HUES64 (cell line): Measurements from ENCODE around the gene ZBTB45.

ENCODE experiments used
- H3K27ac ChIP-seq: 2 replicates; pipeline ENCODE4 v1.7.0; 2013; ENCODE audit warnings: low read depth, low read length, inconsistent platforms
- H3K27me3 ChIP-seq: 2 replicates; pipeline ENCODE4 v1.6.1; 2013; ENCODE audit warnings: mild to moderate bottlenecking, low read length; ENCODE audit not compliant: insufficient read depth
- H3K36me3 ChIP-seq: 2 replicates; pipeline ENCODE4 v1.6.1; 2013; ENCODE audit warnings: mild to moderate bottlenecking, low read length; ENCODE audit not compliant: insufficient read depth
- H3K4me1 ChIP-seq: 2 replicates; pipeline ENCODE4 v1.6.1; 2013; ENCODE audit warnings: mild to moderate bottlenecking, low read length, moderate library complexity; ENCODE audit not compliant: insufficient read depth
- H3K4me3 ChIP-seq: 2 replicates; pipeline ENCODE4 v1.5.1; 2013; ENCODE audit warnings: mild to moderate bottlenecking, low read length, moderate library complexity
- H3K9ac ChIP-seq: 2 replicates; pipeline ENCODE4 v1.6.1; 2013; ENCODE audit warnings: mild to moderate bottlenecking, low read depth, low read length
- H3K9me3 ChIP-seq: 2 replicates; pipeline ENCODE4 v1.6.1; 2013; ENCODE audit warnings: low read depth, low read length; ENCODE audit not compliant: insufficient read depth
- WGBS: fragments of 150-250, 120-280 bp; methylation state at CpG from one replicate; pipeline ENCODE4 v1.1.7; 2013; ENCODE audit warnings: missing lambda C conversion rate; 5-methylcytosine and 5-hydroxymethylcytosine counted together

Gene ZBTB45

DNA sequence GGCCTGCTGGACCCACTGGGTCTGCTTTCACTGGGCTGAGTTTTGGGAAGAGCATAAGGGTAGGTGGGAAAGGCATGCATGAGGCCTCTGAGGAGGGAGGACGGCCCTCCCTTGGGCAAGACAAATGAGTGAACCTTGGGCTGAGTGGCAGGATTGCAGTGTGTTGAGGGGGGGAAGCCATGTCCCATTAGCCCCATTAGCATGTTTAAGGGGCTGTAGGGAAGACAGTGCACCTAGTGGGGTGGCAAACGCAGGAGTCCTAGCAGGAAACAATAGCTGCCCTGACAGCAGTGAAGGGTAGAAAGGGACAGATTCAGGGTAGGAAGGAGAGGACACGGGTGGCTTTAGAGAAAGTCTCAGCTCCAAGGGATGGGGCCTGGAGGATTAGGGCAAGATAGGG lies 3.1 kb upstream of the ZBTB45 start:
- Histone ChIP-seq H3K36me3 (no peaks in the 10 kb centered on the region), H3K4me3 (no peak overlapping the region), H3K9ac (no peak overlapping the region), H3K27ac (no peak overlapping the region; the same call in 1 of the 2 replicates), H3K9me3 (no peaks in the 10 kb centered on the region), H3K27me3 (no peaks in the 10 kb centered on the region), H3K4me1 (peaks cover 24% of the 10 kb centered on the region)
- WGBS = 53% methylated on average over 3 of the region's 3 CpGs

DNA sequence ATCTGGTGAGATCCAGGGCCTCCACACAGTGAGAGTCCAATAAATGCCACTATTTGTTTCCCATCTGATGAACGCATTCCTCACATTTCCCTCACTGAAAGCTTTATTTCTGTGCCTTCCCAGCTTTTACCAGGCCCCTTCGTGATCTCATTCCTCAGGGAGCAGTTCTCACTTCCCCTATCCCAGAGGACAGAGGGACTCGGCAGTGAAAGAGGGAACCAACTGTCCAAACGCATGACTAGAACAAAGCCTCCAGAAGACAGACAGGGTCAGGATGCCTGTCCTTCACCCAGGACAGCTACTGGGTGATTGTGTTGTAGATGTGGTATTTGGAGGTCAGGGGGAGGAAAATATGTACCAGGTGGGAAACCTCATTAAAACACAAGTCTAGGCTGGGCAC lies 2.0 kb upstream of the ZBTB45 start:
- no peak overlapping the region for H3K27ac ChIP-seq
- peaks cover 24% of the 10 kb centered on the region for H3K4me1 ChIP-seq
- no peak overlapping the region for H3K4me3 ChIP-seq
- no peaks in the 10 kb centered on the region for H3K27me3 ChIP-seq
- H3K9ac ChIP-seq = no peak overlapping the region
- H3K36me3 ChIP-seq = peaks cover 2% of the 10 kb centered on the region; the same call in 1 of the 2 replicates
- no peaks in the 10 kb centered on the region for H3K9me3 ChIP-seq
- WGBS = 93% methylated on average over 4 of the region's 4 CpGs

DNA sequence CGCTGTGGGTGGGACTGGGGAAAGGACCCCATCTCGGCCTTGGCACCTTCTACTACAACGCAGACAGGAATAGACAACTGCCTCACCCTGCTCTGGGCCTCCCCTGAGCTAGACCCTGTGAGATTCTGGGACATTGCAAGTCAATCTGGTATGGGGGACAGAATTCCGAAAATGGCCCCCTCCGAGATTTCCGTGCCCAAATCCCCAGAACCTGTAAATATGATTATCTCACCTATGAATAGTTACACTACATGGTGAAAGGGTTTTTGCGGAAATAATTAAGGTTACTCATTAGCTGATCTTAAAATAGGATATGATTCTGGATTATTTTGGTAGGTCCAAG lies 618 bp upstream of the ZBTB45 start:
- Histone ChIP-seq H3K27me3 (no peaks in the 10 kb centered on the region), H3K4me3 (peak overlapping the region; percentile 66)
- 25% methylated on average over 5 of the region's 7 CpGs for WGBS

DNA sequence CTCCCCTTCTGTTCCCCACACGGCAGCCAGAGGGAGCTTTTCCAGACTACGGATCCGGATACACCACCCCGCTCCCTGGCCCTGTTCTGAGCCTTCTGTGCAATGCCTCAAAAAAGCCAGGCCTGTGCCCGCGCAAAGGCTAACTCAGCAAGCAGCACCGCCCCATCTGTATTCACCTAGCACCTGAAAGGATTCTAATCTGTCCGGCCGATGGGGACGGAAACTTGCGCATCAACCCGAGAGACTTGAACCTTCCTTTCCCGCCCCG lies 589 bp downstream of the ZBTB45 start:
- H3K36me3 ChIP-seq = peaks cover 3% of the 10 kb centered on the region; the same call in 1 of the 2 replicates
- peak overlapping the region; percentile 98 for H3K9ac ChIP-seq
- H3K9me3 ChIP-seq = no peaks in the 10 kb centered on the region
- peak overlapping the region; percentile 66 for H3K4me3 ChIP-seq
- peak overlapping the region; percentile 99 for H3K27ac ChIP-seq
- peaks cover 22% of the 10 kb centered on the region for H3K4me1 ChIP-seq
- no peaks in the 10 kb centered on the region for H3K27me3 ChIP-seq
- WGBS = under 1% methylated on average over 14 of the region's 14 CpGs

More for the DNA sequence above, 618 bp upstream of the ZBTB45 start:
- peak overlapping the region; percentile 99 for H3K27ac ChIP-seq
- H3K4me1 ChIP-seq = peaks cover 22% of the 10 kb centered on the region
- no peaks in the 10 kb centered on the region for H3K9me3 ChIP-seq
- peaks cover 3% of the 10 kb centered on the region; the same call in 1 of the 2 replicates for H3K36me3 ChIP-seq
- H3K9ac ChIP-seq = peak overlapping the region; percentile 98

DNA sequence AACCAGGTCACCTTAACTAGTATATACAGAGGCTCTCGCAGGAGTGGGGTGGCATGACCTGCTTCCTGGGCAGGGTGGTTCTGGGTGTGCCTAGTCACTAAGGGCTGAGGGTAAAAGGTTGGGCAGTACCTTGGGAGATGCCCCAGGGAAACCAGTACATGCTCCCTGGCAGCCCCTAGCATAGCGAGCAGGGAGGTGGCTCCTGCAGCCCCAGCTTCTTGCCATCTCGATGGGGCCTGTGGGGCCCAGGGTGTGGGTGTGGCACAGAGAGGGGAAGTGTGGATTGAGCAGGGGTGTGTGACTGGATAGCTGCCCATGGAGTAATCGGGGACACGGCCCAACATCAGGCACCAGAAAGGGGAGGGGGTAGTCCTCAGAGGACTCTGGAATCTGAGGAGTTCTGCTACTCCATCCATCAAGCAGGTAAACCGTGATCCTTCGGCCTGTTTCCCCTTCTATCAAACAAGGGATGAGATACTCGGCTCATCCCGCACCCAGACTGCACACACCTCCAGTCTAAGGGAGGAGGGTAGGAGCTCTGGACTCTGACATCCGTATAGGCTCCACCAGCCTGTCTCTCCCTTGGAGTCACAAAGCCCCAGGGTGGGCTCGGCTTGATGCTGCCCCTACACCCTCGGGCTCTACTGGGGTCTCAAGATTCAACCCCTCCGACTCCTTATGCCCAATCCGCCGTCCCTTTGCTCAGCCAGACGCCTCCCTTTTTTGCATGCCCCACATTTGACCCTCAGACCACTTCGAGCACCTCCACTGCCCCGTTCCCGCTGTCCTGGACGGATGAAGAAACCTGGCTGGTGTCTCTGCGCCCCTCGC lies 1.1 kb downstream of the ZBTB45 start:
- peak overlapping the region; percentile 98 for H3K9ac ChIP-seq
- H3K4me1 ChIP-seq = peaks cover 22% of the 10 kb centered on the region
- 26% methylated on average over 20 of the region's 22 CpGs for WGBS
- H3K9me3 ChIP-seq = no peaks in the 10 kb centered on the region
- peak overlapping the region; percentile 99 for H3K27ac ChIP-seq
- H3K27me3 ChIP-seq = no peaks in the 10 kb centered on the region
- peaks cover 3% of the 10 kb centered on the region; the same call in 1 of the 2 replicates for H3K36me3 ChIP-seq
- H3K4me3 ChIP-seq = peak overlapping the region; percentile 66

DNA sequence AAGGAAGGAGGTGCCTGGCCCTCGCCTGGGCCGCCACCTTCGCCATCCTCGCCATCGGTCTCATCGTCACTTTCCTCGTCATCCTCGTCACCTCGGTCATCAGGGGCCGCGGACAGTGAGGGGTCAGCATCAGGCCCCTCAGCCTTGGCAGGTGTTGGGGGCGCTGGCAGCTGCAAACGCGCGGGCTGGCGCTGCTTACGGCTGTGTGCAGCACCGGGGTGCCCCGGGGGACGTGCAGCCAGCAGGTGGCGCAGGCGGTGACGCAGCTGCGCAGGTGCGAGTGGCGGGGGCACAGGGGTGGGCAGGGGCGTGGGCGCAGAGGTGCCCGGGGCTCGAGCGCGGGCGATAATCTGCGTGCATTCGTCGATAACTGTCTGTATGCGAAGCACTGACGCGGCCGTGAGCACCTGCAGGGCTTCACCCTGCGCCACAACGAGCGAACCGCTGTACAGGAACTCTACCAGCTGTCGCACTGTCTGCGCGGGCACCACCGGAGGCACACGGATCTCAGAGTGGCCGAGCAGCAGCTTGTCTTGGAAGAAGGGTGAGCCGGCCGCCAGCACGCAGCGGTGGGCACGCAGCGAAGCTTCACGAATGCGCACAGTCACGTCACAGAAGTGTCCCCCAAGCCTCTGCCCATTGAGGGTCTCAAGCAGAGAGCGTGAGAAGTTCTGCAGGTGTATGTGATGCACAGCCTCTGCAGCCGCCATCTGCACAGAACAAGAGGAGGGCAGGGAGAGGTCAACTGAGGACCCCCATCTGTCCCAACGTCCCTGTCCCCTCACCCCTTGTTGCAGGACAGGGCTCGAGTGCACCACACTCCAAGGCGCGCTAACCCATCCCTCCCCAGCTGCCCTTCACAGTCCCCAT lies 2.4 kb downstream of the ZBTB45 start:
- Histone ChIP-seq H3K27ac (no peak overlapping the region), H3K4me1 (peaks cover 16% of the 10 kb centered on the region)

DNA sequence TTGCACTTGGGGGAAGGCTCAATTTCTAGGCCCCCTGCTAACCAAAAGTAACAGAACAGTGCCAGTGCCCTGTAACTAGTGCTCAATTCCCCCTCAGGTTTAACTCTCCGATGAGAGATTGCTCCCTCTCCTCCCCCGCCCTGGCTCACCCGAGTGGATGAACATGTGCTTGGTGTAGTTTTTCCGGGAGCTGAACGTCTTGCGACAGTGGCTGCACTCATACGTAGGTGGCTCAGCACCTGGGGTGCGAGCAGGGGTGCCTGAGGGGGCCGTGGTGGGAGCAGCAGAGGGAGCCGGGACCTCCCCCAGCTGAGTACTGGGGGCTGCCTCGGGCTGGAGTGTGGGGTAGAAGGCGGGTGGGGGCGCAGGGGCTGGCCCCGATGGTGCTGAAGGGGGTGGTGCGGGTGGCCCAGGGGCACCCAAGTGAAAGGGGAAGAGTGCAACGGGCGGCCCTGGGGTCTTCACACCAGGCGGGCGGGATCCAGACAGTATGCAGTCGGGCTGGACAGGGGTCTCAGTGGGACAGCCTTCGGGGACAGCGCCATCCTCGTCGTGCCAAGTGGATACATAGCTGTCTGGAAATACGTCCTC lies 3.3 kb downstream of the ZBTB45 start:
- Histone ChIP-seq H3K36me3 (peaks cover 3% of the 10 kb centered on the region; the same call in 1 of the 2 replicates), H3K9me3 (no peaks in the 10 kb centered on the region), H3K27me3 (no peaks in the 10 kb centered on the region), H3K4me3 (no peak overlapping the region), H3K9ac (no peak overlapping the region), H3K27ac (peak overlapping the region; percentile 44; the same call in 1 of the 2 replicates), H3K4me1 (peaks cover 15% of the 10 kb centered on the region)
- WGBS = 90% methylated on average over 25 of the region's 25 CpGs

More for the DNA sequence above, 2.4 kb downstream of the ZBTB45 start:
- 95% methylated on average over 65 of the region's 65 CpGs for WGBS
- Histone ChIP-seq H3K36me3 (peaks cover 3% of the 10 kb centered on the region; the same call in 1 of the 2 replicates), H3K9me3 (no peaks in the 10 kb centered on the region), H3K4me3 (no peak overlapping the region), H3K9ac (no peak overlapping the region), H3K27me3 (no peaks in the 10 kb centered on the region)

DNA sequence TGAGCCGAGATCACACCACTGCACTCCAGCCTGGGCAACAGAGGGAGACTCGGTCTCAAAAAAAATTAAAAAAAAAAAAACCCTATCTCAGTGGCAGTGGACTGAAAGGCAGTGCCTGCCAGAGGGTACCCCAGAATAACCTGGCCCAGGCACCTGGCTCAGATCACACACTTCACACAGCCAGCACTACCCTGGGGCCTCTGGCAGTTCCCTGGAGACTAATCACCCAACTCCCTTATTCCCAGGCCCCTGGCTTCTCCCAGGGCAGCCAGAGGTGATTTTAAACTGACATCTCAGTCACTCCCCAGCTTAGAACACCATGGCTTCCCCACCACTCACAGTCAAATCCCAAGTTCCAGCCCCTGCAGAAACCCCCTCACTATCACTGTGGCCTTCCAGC lies 4.4 kb downstream of the ZBTB45 start:
- H3K4me3 ChIP-seq = no peak overlapping the region
- no peaks in the 10 kb centered on the region for H3K27me3 ChIP-seq
- H3K4me1 ChIP-seq = peaks cover 10% of the 10 kb centered on the region; the same call in 1 of the 2 replicates
- peak overlapping the region; percentile 85; the same call in 1 of the 2 replicates for H3K27ac ChIP-seq
- 81% methylated on average over 2 of the region's 2 CpGs for WGBS
- peak overlapping the region; percentile 30; the same call in 1 of the 2 replicates for H3K9ac ChIP-seq
- no peaks in the 10 kb centered on the region for H3K9me3 ChIP-seq
- H3K36me3 ChIP-seq = peaks cover 3% of the 10 kb centered on the region; the same call in 1 of the 2 replicates

DNA sequence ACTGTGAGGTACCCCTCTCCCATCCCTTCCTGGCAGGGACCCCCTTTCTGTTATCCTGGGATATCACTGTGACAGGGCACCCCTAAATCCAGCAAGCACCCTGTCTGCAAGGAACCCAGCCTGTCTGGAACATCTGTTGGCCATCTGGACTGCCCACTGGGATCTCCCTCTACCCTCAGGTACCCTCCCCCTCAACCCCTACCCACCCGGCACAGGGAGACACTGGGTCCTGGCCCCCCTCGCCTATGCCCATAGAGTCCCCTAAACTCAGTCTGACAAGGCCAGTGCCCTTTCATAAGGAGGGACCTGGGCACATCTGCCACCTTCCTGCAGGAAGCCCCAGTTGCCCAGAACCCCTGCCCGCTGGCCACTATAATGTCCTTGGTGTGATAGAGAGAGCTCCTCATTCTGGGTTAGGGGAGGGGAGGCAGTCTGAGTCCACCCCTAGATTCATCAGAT lies 5.0 kb downstream of the ZBTB45 start:
- Histone ChIP-seq H3K27ac (peak overlapping the region; percentile 59; the same call in 1 of the 2 replicates), H3K4me3 (peak overlapping the region; percentile 52), H3K9ac (peak overlapping the region; percentile 65), H3K4me1 (peaks cover 9% of the 10 kb centered on the region; the same call in 1 of the 2 replicates), H3K36me3 (peaks cover 3% of the 10 kb centered on the region; the same call in 1 of the 2 replicates), H3K9me3 (no peaks in the 10 kb centered on the region), H3K27me3 (no peaks in the 10 kb centered on the region)
- 76% methylated on average over 3 of the region's 3 CpGs for WGBS

DNA sequence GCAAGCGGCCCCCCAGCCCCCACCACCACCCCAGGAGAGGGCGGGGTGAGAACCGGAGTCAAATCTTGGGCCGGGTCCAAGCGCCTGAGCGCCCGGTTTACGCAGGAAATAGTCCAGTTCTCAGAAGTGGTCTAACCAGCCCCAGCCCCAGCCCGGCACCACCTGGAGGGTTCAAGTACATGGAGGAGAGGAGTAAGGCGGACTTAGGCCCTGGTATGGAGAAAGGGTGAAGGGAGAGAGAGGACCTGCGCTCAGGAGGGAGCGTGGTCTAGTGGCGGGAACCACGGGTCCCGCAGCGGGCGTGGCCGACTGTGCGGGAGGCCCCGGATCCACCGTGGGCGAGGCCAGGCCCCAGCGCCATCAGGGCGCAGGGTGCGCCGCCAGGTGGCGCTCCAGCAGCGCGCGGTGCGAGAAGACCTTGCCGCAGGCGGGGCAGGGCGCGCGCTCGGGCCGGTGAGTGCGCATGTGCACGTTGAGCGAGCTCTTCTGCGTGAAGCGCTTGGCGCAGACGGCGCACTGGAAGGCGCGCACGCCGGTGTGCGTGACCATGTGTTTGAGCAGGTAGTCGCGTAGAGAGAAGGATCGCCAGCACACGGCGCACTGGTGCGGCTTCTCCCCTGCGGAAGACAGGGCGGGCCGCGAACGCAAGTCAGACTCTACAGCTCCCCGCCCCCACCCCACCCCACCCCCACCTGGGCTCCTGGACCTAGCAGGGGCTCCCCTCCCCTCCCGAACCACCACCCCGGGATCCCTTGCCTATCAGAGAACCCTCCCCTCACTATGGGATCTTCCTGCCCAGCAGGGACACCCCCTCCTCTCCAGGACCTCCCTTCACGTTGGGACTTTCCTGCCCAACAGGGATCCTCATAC lies 5.7 kb downstream of the ZBTB45 start:
- H3K36me3 ChIP-seq = peaks cover 3% of the 10 kb centered on the region; the same call in 1 of the 2 replicates
- peak overlapping the region; percentile 52 for H3K4me3 ChIP-seq
- 16% methylated on average over 65 of the region's 66 CpGs for WGBS
- H3K27ac ChIP-seq = peak overlapping the region; percentile 59; the same call in 1 of the 2 replicates
- no peaks in the 10 kb centered on the region for H3K27me3 ChIP-seq
- peaks cover 9% of the 10 kb centered on the region; the same call in 1 of the 2 replicates for H3K4me1 ChIP-seq
- no peaks in the 10 kb centered on the region for H3K9me3 ChIP-seq
- H3K9ac ChIP-seq = peak overlapping the region; percentile 65
